Measurements from ENCODE around the gene EBP.

DNA sequence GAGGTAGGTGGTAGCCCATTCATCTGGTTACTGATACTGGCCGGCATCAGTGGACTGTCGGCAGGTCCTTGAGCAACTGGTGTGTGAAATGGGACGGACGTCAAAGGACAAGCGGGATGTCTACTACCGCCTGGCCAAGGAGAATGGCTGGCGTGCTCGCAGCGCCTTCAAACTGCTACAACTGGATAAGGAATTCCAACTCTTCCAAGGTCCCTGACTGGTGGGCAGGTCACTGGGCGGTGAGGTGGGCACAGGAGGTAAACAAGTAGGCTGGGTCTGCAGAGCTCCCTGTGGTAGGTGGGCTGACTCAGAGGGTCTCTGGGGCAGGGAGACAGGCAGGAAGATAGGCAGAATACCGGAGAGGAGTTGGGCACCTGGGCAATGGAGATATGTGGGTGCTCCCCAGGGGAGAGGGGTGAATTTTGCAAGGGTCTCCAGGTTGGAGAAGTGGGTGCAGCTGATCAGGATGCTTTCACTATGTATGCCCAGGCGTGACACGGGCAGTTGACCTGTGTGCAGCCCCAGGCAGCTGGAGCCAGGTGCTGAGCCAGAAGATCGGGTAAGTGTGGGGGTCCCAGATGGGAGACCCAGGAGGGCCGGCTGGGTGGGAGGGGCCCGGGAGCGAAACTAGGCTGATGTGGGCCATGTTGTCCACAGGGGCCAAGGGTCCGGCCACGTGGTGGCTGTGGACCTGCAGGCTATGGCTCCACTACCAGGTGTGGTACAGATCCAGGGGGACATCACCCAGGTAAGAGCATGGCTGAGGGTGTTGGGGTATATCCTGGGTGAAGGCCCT is 43.5 kb upstream of the EBP start:
- TF ChIP-seq, protein P1, sequence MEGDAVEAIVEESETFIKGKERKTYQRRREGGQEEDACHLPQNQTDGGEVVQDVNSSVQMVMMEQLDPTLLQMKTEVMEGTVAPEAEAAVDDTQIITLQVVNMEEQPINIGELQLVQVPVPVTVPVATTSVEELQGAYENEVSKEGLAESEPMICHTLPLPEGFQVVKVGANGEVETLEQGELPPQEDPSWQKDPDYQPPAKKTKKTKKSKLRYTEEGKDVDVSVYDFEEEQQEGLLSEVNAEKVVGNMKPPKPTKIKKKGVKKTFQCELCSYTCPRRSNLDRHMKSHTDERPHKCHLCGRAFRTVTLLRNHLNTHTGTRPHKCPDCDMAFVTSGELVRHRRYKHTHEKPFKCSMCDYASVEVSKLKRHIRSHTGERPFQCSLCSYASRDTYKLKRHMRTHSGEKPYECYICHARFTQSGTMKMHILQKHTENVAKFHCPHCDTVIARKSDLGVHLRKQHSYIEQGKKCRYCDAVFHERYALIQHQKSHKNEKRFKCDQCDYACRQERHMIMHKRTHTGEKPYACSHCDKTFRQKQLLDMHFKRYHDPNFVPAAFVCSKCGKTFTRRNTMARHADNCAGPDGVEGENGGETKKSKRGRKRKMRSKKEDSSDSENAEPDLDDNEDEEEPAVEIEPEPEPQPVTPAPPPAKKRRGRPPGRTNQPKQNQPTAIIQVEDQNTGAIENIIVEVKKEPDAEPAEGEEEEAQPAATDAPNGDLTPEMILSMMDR (conservative IDR thresholded peaks at IDR 0.05; ENCODE audit: low read depth in 2 of 2) = no peak
- TF ChIP-seq EZH2 (IDR thresholded peaks at IDR 0.05; ENCODE audit: low read depth, unreplicated experiment) (no peak), EZH2phosphoT487 (IDR thresholded peaks at IDR 0.05; ENCODE audit: unreplicated experiment) (no peak), POLR2AphosphoS5 (IDR thresholded peaks at IDR 0.05; ENCODE audit: low read depth) (no peak), CREB1 (CRISPR knock-in tag; IDR thresholded peaks at IDR 0.05; ENCODE audit: low read depth) (no peak), REST (IDR thresholded peaks at IDR 0.05; ENCODE audit: unreplicated experiment) (no peak), ZNF114 (CRISPR knock-in tag; IDR thresholded peaks at IDR 0.05) (no peak)

Measured in GM23338 (cell line).